NCI-H524 (cell line): Measurements from ENCODE around the gene SLC46A2.

Experiments used
- DNase-seq, 2 experiments: peaks; one replicate each; lab custom pipeline; 2025; lab: John Stamatoyannopoulos, UW

SLC46A2 gene

GRCh38 chr9:112858625-112859147 lies 32.0 kb downstream of the SLC46A2 start:
- no peak for DNase-seq

DNA sequence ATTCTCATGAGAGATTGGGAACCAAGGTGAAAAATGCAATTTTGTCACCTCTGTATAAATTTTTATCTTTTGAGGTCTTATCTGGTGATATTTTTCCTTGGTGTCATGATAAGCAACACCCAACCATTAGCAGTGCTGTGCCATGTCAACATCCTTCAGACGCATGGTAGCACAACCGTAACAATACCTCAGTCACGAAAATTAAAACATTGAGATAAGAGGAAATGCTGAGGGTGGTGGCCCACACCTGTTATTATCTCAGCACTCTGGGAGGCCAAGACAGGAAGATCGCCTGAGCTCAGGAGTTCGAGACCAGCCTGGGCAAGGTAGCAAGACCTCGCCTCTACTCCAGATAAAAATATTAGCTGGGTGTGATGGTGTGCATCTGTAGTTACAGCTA lies 32.7 kb downstream of the SLC46A2 start:
- no peak for DNase-seq

DNA sequence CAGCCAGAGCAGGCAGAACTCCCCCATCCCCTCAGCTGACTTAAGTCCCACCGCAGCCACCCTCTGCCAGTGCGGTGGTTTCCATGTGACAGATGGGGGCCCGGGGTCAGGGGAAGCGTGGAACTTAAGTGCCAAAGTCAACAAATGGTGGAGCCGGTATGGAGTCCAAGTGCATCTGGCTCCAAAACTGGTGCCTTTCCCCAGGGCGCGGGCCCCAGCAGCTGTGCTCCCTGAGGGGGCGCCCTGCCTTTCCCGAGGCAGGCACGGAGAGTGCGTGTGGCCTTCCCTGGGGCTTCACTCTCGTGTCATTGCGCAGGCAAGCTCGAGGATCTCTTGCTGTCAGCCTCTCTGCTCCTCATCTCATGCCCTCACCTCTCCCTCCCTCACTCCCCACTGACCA lies 33.8 kb downstream of the SLC46A2 start:
- DNase-seq, result peak; percentile 63 to 83

DNA sequence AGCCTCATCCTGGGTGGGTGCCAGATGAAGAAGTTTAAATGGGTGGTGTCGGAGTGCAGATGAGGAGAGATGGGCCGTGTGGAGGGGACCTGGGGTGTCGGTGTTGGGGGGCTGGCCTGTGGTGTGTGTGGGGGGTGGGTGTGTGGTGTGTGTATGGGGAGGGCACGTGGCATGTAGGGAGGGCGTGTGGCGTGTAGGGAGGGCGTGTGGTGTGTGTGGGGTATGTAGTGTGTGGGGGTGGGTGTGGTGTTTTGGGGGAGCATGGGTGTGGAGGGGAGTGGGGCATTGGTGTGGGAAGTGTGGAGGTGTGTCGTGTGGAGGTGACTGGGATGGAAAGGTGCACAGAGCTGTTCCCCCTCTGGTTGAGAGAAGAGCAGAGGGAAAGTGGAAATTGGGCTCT lies 34.5 kb downstream of the SLC46A2 start:
- no peak for DNase-seq

- DNase-seq, result no peak
Observed at GRCh38 chr9:112854657-112855056, 36.0 kb downstream of the SLC46A2 start.

- DNase-seq, result no peak
Observed at GRCh38 chr9:112853882-112854585, 36.6 kb downstream of the SLC46A2 start.

DNA sequence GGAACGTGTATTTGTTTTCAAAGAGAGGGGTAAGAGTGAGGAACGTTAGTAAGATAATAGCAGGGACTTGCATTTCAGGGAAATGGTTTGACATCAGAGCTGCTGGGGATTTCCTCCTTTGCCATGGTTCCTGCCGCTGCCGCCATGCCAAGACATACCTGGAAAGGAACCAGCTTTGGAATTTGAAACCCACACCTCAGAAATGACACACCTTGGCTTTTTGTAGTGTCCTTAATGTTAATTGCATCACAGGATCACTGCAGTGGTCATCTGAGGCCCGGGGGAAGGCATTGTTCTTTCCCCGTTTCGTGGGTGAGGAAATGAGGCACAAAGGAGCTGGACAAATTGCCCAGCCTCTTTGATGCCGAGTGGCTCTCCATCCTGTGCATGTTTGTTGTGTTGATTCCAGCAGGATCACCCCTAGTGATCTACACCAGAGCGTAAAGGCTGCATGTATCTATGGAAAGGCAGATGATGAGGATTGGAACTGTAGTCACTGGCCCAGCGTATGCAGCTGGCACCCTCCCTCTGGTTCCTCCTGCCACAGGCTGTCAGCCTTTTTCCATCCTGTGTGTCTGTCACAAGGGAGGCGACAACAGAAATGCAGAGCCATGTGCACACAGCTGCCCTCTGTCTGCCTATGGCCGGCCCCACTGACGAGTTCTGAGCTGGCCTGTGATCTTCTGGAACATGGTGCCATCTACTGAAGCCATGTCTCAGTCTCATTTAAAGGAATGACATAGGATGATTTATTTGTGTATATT lies 37.8 kb downstream of the SLC46A2 start:
- DNase-seq, result no peak

- no peak for DNase-seq
Observed at GRCh38 chr9:112850840-112851239, 39.8 kb downstream of the SLC46A2 start.

- DNase-seq, result no peak
Observed at GRCh38 chr9:112849363-112849922, 41.2 kb downstream of the SLC46A2 start.

DNA sequence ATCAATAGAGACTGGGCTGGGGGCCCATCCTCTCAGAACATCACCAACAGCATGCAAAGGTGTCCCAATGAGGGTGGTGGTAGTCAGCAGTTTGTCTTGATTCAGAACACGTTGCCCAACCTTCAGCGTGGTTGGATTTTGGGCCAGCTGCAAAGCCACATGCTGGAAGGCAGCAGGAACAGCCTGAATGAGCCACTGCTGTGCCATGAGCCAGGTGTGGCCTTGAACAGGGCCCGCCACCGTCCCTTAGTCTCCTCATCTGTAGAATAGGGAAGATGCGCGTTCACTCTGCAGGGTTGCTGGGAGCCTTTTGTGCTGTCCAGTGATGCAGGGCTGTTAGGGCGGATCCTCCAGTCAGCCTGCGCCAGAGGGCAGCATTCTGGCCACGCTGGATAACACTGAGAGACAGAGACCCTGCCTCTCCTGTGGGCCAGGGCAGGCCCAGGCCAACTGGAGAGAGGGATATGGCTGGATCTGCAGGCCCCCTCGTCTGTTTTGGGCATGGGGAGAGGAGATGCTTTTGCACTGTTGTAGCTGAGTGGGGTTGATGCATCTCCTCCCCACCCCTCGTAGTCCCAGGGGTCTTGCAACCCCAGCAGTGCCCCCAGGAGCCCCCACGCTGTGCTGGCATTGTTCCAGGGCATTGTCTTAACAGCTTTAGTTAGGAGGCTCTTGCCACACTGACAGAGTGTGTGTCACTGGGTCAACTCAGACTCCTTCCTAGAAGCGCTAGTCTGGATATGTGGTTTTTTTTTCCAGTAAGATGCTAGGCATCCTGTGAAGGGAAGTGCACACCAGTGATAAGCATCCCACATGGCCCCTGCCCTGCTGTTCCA lies 42.1 kb downstream of the SLC46A2 start:
- no peak for DNase-seq

DNA sequence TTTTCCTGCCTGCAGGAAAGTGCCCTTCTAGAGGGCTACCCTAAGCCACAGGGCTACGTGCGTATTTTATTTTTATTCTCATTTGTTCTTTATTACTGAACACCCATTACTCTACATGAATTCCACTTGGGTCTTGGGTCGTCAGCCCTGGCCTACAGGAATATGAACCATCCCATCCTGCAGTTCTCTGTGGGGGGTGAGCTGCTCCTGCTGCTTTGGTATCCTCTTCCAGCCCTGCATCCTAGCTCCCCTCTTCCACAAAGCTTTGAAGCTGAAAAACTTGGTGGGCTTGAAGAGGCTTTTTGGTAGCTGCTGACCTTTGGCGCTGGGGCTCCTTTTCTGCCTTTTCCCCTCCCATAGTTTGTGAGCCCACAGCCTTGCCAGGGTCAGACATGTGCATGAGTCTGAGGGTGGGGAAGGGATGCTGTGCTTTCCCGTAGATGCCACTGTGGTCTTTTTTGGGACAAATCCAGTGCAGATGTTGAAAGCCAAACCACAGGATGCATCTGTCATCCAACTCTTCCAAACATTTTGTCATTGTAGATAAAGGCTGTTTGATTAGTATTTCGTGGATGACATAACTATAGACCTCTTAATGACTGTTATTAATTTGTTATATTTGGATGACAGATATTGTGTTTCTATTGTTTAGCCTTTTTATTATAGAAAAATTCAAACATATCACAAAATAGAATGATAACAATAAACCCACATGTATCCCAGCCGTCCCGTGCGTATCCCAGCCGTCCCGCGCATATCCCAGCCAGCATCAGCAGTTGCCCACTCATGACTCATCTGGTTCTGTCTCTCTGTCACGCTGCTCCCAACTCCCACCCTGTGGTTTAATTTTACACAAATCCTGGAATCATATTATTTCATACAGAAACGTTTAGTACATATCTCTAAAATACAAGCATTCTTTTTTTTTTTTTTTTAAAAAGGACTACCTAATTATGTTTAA lies 43.9 kb downstream of the SLC46A2 start:
- no peak for DNase-seq

DNA sequence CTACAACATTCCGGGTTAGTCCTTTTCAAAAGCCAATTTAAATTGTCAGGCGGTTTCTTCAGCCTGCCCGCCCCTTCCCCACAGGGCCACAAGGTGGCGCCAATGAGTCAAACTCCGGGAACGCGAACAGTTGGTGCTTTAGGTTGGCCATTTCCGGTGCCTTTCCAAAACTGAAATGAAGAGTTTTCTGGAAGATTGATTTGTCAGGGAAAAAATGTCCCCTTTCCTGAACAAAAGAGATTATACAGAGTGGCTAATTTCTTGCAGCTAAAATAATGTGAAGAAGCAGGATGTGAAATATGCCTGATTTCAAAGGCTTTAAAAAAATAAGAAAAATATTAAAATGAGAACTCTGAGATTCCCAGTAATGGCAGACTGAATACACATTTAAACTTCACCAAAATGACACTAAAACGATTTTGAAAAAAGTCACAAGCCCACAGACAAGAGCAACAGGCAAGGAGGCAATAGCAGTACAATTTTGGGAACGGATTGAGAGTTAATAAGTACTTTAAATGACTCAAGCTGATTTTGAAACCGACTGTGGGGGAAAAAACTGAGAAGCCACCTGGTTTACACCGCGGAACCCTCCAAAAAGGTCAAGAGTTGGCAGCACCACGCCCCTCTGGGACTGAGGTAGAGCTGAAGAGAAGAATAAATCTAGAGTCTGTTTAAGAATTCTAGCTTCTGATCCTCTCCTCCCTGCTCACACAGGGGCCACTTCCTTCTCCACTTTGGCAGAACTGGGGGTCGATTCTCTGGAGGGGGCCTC lies 45.7 kb downstream of the SLC46A2 start:
- peak; percentile 14 to 69 for DNase-seq

DNA sequence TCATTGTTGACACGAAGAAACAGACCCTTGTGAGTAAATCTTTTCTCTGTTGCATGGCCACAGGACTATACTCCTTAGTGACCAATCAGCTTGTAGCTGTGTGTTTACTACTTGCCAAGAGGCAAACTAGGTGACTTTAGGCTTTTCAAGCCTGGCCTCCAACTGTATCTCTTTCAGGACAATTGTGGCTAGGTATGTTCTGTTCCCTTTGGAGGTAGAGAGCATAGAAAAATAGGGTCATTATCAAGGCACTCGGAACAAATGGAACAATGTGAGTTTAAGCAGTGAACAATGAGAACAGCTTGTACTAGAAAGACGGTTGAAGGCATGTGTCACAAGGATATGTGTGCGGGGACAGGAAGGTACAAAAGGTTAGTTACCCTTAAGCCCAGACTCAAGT lies 48.1 kb downstream of the SLC46A2 start:
- no peak for DNase-seq

GRCh38 chr9:112841261-112841660 lies 49.4 kb downstream of the SLC46A2 start:
- no peak for DNase-seq

DNA sequence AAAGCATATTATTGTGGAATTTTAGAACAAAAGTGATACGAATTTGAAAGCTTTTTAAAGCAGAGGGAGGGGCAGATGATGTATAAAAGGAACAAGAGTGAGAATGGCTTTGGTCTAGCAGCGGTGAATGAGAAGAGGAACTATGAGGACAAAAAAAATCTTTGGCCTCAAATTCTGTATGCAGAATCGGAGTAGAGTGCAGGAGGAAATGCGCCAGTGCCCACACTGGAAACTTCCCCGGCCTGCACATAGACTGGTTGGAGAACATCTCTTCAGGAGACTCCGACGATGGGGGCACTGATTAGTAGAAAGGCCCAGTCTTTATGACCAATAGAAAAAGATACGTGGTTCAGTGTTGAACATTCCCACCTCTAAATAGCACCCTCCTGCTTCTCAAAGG lies 51.3 kb downstream of the SLC46A2 start:
- DNase-seq, result no peak

- DNase-seq, result peak in 1 of 2 experiments; percentile 62
Observed at GRCh38 chr9:112838342-112838741, 52.3 kb downstream of the SLC46A2 start.

DNA sequence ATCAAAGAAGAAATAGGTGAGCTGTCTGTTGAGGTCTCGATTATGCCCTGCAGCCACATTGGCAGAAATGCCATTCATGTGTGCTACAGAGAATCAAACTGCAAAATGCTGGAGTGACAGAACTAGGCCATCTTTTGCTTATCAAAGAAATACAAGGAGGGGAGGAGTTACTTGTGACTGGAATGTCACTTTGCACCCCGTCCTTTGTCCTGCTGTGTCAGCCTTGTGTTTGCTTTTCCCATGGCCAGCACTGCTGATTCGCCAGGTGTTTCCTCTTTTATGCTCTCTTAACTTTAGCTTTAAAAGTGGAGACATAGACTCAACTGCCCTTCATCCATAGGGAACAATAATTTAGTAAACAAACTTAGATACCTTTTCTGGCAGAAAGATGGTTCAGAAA lies 54.3 kb downstream of the SLC46A2 start:
- no peak for DNase-seq

- no peak for DNase-seq
Observed at GRCh38 chr9:112833081-112833480, 57.6 kb downstream of the SLC46A2 start.

DNA sequence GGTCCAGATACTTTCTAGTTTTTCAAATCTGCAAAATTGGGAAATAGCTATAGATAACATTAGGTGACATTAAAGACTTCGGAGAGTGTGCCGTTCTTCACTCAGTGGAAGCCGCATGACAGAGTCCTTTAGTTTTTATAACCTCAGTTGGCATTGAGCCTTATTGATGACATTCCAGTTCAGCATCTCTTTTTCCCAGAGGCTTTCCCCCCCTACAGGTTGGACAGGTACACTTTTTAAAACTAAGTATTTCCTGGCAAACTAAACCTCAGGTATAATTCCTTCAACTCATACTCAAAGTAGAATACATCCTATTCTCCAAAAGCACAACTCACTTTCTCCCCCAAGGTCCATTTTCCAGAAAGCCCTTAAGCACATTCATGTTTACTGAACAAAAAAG lies 58.7 kb downstream of the SLC46A2 start:
- DNase-seq, result no peak

DNA sequence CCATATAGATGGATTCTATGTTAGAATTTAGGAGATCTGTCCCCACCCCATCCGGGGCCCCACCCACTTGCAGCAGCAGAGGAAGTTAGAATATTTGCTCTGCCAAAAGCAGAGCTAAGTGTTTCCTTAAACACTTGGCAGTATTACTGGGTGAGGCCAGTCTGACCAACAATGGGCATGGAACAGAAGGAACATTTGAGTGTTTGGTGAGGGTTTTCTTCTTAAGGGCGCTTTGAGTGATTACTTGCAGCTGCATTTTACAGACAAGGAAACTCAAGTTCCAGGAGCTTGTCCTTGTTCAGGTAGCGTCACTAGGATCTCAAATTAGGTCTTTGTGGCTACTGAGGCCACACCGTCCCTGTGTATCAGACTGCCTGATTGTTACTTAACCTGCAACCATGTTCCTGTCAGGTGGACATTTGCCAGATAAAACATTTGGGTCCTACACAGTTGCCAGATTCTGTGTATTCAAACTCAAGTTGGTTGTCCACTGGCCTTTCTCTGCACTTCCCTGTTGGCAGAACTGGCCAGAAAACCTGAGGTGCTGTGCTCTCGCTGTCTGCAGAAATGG lies 59.3 kb downstream of the SLC46A2 start:
- DNase-seq, result no peak
